Measurements from ENCODE around the gene CD3D.
"Not testable (repeated sequence)": the region's sequence is repeated elsewhere in the genome, so short reads cannot be mapped to it uniquely, and the experiment has no call there.

The CD3D gene

DNA sequence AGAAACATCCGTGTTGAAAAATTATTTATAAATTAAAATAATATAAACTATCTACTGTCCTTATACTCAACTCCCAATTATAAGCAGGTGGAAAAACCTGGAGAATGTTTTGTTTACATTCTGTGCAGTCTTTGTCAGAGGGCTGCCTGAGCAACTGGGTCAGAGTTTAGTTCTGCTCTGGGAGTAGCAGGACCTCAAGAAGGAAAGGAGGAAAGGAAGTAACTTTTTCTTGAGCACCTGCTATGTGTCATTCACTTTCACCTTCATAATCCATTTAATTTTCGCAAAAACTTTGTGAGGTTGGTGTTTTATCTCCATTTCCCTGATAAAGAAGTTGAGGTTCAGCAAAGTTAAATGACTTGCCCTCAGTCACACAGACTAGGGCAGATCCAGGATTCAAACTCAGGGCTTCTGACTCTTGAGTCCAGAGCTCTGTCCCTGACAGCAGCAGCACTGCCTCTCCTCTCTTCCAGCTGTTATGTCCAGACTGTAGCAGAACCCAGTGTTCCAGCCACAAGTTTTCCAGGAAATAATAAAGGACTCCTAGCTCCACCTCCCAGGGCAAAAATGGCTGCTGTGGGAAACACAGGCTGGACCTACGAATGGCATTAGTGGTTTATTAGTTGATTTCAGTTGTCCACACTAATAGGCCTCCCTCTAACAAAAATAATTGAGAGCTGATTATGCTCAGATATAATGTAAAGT is 31.6 kb downstream of the CD3D start:
- H3K27ac ChIP-seq (ENCODE audit: low read depth, low read length): no peak overlapping the region
- H3K4me1 ChIP-seq (ENCODE audit: control insufficient read depth, insufficient read depth, low read length): no peaks in the 10 kb centered on the region
- no peak overlapping the region for H3K4me3 ChIP-seq (ENCODE audit: low read length)
- peaks cover 5% of the 10 kb centered on the region for H3K27me3 ChIP-seq (ENCODE audit: control insufficient read depth, insufficient read depth, low read length)
- H3K36me3 ChIP-seq (ENCODE audit: control insufficient read depth, insufficient read depth, low read length): no peaks in the 10 kb centered on the region
- H3K9ac ChIP-seq (ENCODE audit: low read length): no peak overlapping the region

GRCh38 chr11:118310271-118310670 is 32.2 kb downstream of the CD3D start:
- H3K9ac ChIP-seq (ENCODE audit: low read length): no peak overlapping the region

GRCh38 chr11:118308995-118309528 is 33.4 kb downstream of the CD3D start:
- H3K4me3 ChIP-seq (ENCODE audit: low read length); H3K36me3 ChIP-seq (ENCODE audit: control insufficient read depth, insufficient read depth, low read length); H3K27me3 ChIP-seq (ENCODE audit: control insufficient read depth, insufficient read depth, low read length); H3K27ac ChIP-seq (ENCODE audit: low read depth, low read length); H3K9ac ChIP-seq (ENCODE audit: low read length); H3K4me1 ChIP-seq (ENCODE audit: control insufficient read depth, insufficient read depth, low read length): not testable (repeated sequence)

More at GRCh38 chr11:118310271-118310670, 32.2 kb downstream of the CD3D start:
- H3K36me3 ChIP-seq (ENCODE audit: control insufficient read depth, insufficient read depth, low read length): no peaks in the 10 kb centered on the region
- peaks cover 5% of the 10 kb centered on the region for H3K27me3 ChIP-seq (ENCODE audit: control insufficient read depth, insufficient read depth, low read length)
- H3K4me1 ChIP-seq (ENCODE audit: control insufficient read depth, insufficient read depth, low read length): no peaks in the 10 kb centered on the region
- no peak overlapping the region for H3K27ac ChIP-seq (ENCODE audit: low read depth, low read length)
- H3K4me3 ChIP-seq (ENCODE audit: low read length): no peak overlapping the region

DNA sequence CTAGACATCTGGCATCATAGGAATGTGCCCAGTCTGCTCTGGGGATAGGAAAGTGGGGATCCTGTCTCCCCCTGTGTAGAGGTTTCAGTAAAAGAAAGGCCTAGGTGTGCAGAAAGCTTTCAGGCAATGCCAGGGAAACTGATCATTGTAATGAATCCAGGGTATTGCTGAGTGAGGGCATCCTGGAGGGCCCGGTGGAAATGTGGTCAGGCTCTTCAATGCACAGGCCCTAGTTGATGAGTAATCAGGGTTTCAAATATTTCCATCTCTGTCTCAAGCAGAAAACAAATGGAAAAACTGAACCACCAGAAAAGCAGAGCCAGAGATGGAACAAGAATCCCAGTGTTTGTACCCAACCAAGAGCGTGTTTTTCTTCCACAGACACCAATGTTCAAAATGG is 35.9 kb downstream of the CD3D start:
- H3K27ac ChIP-seq (ENCODE audit: low read depth, low read length): no peak overlapping the region

GRCh38 chr11:118305726-118306125 is 36.8 kb downstream of the CD3D start:
- Histone ChIP-seq H3K4me3 (ENCODE audit: low read length) (no peak overlapping the region), H3K9ac (ENCODE audit: low read length) (no peak overlapping the region)

More for the DNA sequence above, 35.9 kb downstream of the CD3D start:
- Histone ChIP-seq H3K36me3 (ENCODE audit: control insufficient read depth, insufficient read depth, low read length) (no peaks in the 10 kb centered on the region), H3K27me3 (ENCODE audit: control insufficient read depth, insufficient read depth, low read length) (no peaks in the 10 kb centered on the region), H3K9ac (ENCODE audit: low read length) (no peak overlapping the region), H3K4me1 (ENCODE audit: control insufficient read depth, insufficient read depth, low read length) (no peaks in the 10 kb centered on the region), H3K4me3 (ENCODE audit: low read length) (no peak overlapping the region)

DNA sequence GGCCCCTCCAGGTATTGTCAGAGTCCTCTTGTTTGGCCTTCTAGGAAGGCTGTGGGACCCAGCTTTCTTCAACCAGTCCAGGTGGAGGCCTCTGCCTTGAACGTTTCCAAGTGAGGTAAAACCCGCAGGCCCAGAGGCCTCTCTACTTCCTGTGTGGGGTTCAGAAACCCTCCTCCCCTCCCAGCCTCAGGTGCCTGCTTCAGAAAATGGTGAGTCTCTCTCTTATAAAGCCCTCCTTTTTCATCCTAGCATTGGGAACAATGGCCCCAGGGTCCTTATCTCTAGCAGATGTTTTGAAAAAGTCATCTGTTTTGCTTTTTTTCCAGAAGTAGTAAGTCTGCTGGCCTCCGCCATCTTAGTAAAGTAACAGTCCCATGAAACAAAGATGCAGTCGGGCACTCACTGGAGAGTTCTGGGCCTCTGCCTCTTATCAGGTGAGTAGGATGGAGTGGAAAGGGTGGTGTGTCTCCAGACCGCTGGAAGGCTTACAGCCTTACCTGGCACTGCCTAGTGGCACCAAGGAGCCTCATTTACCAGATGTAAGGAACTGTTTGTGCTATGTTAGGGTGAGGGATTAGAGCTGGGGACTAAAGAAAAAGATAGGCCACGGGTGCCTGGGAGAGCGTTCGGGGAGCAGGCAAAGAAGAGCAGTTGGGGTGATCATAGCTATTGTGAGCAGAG is 37.8 kb downstream of the CD3D start, which contains the start of gene CD3E:
Gene CD3E, plus strand, starts transcription at position 163 of the 681 bp plus-strand sequence. Its CDS starts 223 bp downstream, at position 386.
- H3K4me1 ChIP-seq (ENCODE audit: control insufficient read depth, insufficient read depth, low read length): no peaks in the 10 kb centered on the region
- no peaks in the 10 kb centered on the region for H3K27me3 ChIP-seq (ENCODE audit: control insufficient read depth, insufficient read depth, low read length)
- H3K4me3 ChIP-seq (ENCODE audit: low read length): peak within 1 kb of the TSS; percentile 3
- no peaks in the 10 kb centered on the region for H3K36me3 ChIP-seq (ENCODE audit: control insufficient read depth, insufficient read depth, low read length)
- no peak within 1 kb of the TSS for H3K9ac ChIP-seq (ENCODE audit: low read length)
- H3K27ac ChIP-seq (ENCODE audit: low read depth, low read length): no peak within 1 kb of the TSS

More at GRCh38 chr11:118305726-118306125, 36.8 kb downstream of the CD3D start:
- Histone ChIP-seq H3K36me3 (ENCODE audit: control insufficient read depth, insufficient read depth, low read length) (no peaks in the 10 kb centered on the region), H3K4me1 (ENCODE audit: control insufficient read depth, insufficient read depth, low read length) (no peaks in the 10 kb centered on the region), H3K27me3 (ENCODE audit: control insufficient read depth, insufficient read depth, low read length) (no peaks in the 10 kb centered on the region), H3K27ac (ENCODE audit: low read depth, low read length) (no peak overlapping the region)

GRCh38 chr11:118304227-118304567 is 38.3 kb downstream of the CD3D start:
- Histone ChIP-seq H3K27ac (ENCODE audit: low read depth, low read length) (no peak overlapping the region), H3K9ac (ENCODE audit: low read length) (no peak overlapping the region), H3K36me3 (ENCODE audit: control insufficient read depth, insufficient read depth, low read length) (no peaks in the 10 kb centered on the region), H3K27me3 (ENCODE audit: control insufficient read depth, insufficient read depth, low read length) (no peaks in the 10 kb centered on the region), H3K4me1 (ENCODE audit: control insufficient read depth, insufficient read depth, low read length) (no peaks in the 10 kb centered on the region), H3K4me3 (ENCODE audit: low read length) (no peak overlapping the region)

- Histone ChIP-seq H3K36me3 (ENCODE audit: control insufficient read depth, insufficient read depth, low read length) (no peaks in the 10 kb centered on the region), H3K4me3 (ENCODE audit: low read length) (no peak overlapping the region), H3K4me1 (ENCODE audit: control insufficient read depth, insufficient read depth, low read length) (peaks cover 2% of the 10 kb centered on the region), H3K27me3 (ENCODE audit: control insufficient read depth, insufficient read depth, low read length) (no peaks in the 10 kb centered on the region), H3K9ac (ENCODE audit: low read length) (no peak overlapping the region), H3K27ac (ENCODE audit: low read depth, low read length) (no peak overlapping the region)
Measured at GRCh38 chr11:118301600-118302195, 40.8 kb downstream of the CD3D start.

GRCh38 chr11:118295815-118296454 is 46.6 kb downstream of the CD3D start:
- no peak overlapping the region for H3K9ac ChIP-seq (ENCODE audit: low read length)
- no peak overlapping the region for H3K27ac ChIP-seq (ENCODE audit: low read depth, low read length)

GRCh38 chr11:118295199-118295598 is 47.3 kb downstream of the CD3D start:
- H3K27me3 ChIP-seq (ENCODE audit: control insufficient read depth, insufficient read depth, low read length): no peaks in the 10 kb centered on the region
- H3K27ac ChIP-seq (ENCODE audit: low read depth, low read length): no peak overlapping the region
- no peak overlapping the region for H3K9ac ChIP-seq (ENCODE audit: low read length)
- no peaks in the 10 kb centered on the region for H3K36me3 ChIP-seq (ENCODE audit: control insufficient read depth, insufficient read depth, low read length)
- H3K4me3 ChIP-seq (ENCODE audit: low read length): no peak overlapping the region
- peaks cover 2% of the 10 kb centered on the region for H3K4me1 ChIP-seq (ENCODE audit: control insufficient read depth, insufficient read depth, low read length)

More at GRCh38 chr11:118295815-118296454, 46.6 kb downstream of the CD3D start:
- no peaks in the 10 kb centered on the region for H3K36me3 ChIP-seq (ENCODE audit: control insufficient read depth, insufficient read depth, low read length)
- H3K4me3 ChIP-seq (ENCODE audit: low read length): no peak overlapping the region
- peaks cover 2% of the 10 kb centered on the region for H3K4me1 ChIP-seq (ENCODE audit: control insufficient read depth, insufficient read depth, low read length)
- H3K27me3 ChIP-seq (ENCODE audit: control insufficient read depth, insufficient read depth, low read length): no peaks in the 10 kb centered on the region

DNA sequence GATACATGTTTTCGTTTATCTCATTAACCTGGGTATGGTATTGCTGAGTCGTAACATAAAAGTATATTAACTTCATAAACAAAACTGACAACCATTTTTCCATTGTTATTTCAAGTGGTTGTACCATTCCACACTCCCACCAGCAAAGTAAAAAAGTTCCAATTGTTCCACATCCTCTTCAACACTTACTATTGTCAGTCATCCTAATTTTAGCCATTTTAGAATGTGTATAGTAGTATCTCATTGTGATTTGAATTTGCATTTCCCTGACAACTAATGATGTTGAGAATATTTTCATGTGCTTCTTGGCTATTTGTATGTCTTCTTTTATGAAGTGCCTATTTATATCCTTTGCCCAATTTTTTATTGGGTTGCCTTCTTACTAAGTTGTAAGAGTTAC is 48.5 kb downstream of the CD3D start:
- Histone ChIP-seq H3K4me1 (ENCODE audit: control insufficient read depth, insufficient read depth, low read length) (peaks cover 2% of the 10 kb centered on the region), H3K36me3 (ENCODE audit: control insufficient read depth, insufficient read depth, low read length) (no peaks in the 10 kb centered on the region), H3K4me3 (ENCODE audit: low read length) (no peak overlapping the region), H3K9ac (ENCODE audit: low read length) (no peak overlapping the region), H3K27me3 (ENCODE audit: control insufficient read depth, insufficient read depth, low read length) (no peaks in the 10 kb centered on the region), H3K27ac (ENCODE audit: low read depth, low read length) (no peak overlapping the region)

DNA sequence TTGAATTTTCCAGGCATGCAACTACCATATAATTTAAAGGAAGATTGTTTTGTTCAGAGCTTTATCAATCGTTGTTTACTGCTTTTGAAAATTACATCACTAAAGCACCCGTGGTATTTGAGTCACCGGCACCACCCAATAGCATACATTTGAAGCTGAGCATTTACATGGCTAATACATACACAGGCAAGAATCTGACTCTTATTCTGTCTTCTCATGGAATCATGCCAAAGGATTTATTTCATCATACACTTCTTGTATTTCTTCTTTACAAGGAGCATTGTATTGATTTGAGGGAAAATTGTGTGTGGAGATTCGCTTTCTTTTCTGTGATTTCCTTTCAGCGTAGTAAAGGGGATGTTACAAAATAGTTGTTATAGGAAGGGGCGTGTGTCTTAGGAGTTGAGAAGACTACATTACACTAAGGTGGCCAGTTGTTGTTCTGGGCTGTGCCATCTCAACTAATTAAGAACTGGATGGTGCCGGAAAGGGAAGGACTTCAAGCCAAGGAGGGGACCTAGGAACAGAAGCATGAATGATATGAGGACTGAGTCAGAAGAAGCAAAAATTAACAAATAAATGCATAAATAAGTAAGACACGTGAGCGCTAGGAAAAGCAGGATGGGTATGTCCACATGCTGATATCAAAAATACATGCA is 50.9 kb downstream of the CD3D start:
- Histone ChIP-seq H3K9ac (ENCODE audit: low read length) (no peak overlapping the region), H3K36me3 (ENCODE audit: control insufficient read depth, insufficient read depth, low read length) (no peaks in the 10 kb centered on the region), H3K27ac (ENCODE audit: low read depth, low read length) (no peak overlapping the region), H3K4me1 (ENCODE audit: control insufficient read depth, insufficient read depth, low read length) (no peaks in the 10 kb centered on the region), H3K27me3 (ENCODE audit: control insufficient read depth, insufficient read depth, low read length) (no peaks in the 10 kb centered on the region), H3K4me3 (ENCODE audit: low read length) (no peak overlapping the region)
